Measurements from ENCODE around the gene MGAT3. TPM values are rescaled to one million over a fixed set of nuclear protein-coding genes. Genes with fewer than 3 reads are reported as not detected.

MGAT3 gene
- total RNA-seq, 1 experiment from 2014 or later: 0.20 TPM

DNA sequence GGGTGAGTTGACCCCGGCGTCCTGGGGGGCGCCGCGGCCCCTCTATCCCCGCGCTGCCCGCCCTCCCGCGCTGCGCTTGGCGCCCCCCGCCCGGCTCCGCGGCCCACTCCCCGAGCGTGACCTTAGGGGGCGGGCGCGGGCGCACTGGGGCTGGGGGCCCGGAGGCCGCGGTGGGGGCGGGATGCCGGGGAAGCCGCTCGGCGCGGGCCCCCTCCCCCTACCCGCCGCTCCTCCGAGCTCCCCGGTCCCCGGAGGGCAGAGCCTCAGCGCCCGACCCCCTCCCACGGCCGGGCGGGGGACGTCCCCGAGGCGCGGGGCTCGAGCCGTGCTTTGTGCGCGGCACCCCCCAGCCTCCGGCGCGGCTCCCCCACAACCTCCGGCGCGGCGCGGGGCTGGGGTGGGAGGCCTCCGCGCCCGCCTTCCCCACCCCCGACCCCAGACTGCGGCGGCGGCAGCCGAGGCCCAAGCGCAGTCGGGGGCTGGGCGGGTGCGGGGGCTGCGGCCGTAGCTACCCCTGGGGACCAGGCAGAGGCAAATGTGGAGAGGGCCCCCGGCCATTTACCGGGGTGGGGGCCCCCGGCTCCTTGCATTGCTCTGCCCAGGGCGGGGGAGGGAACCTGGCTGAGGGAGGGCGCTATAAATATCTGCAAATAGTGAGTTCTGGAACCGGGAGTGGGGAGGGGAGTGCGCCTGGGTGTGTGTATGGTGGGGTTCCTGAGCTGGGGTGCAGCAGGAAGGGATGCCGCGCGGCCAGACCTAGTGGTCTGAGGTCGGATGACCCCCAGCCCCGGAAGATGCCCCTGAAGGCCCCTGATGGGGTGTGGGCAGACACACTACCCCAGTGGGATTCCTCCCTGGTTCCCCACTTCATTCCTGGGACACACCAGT, 988 bp downstream of the MGAT3 start:
- DNase-seq (ENCODE audit: low read depth, low spot score): no peak
- intact Hi-C loops (cut with micrococcal nuclease): no loop called here
- Histone ChIP-seq H3K9me2 (ENCODE audit: insufficient read depth) (no peaks in the 10 kb centered on the region), H3K27ac (ENCODE audit: low read depth, low read length) (no peak overlapping the region), H3K9ac (ENCODE audit: low read length) (no peak overlapping the region), H4K20me1 (ENCODE audit: insufficient read depth) (no peaks in the 10 kb centered on the region), H3K27me3 (ENCODE audit: insufficient read depth, low read length) (no peaks in the 10 kb centered on the region), H3K79me2 (ENCODE audit: insufficient read depth, low read length) (no peaks in the 10 kb centered on the region), H3K9me3 (ENCODE audit: control insufficient read depth in 1 of 2, insufficient read depth in 1 of 2, low read depth in 1 of 2, low read length in 2 of 2) (no peaks in the 10 kb centered on the region), H3K4me2 (ENCODE audit: low read length) (no peak overlapping the region), H3K4me3 (replicated peaks in 1 of 2; ENCODE audit: low read depth in 1 of 2, low read length in 2 of 2) (no peak overlapping the region), H2AFZ (ENCODE audit: low read depth, low read length, poor library complexity, severe bottlenecking) (no peak overlapping the region), H3K36me3 (ENCODE audit: control insufficient read depth in 1 of 2, insufficient read depth in 2 of 2, low read length in 2 of 2) (no peaks in the 10 kb centered on the region), H3K4me1 (ENCODE audit: control insufficient read depth in 1 of 2, insufficient read depth in 2 of 2, low read length in 2 of 2) (peaks cover 4 to 8% of the 10 kb centered on the region in 2 experiments; a peak in 2 of 4 replicates)
- no peak for ATAC-seq
- TF ChIP-seq, protein P1, sequence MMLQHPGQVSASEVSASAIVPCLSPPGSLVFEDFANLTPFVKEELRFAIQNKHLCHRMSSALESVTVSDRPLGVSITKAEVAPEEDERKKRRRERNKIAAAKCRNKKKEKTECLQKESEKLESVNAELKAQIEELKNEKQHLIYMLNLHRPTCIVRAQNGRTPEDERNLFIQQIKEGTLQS (IDR thresholded peaks at IDR 0.05): no peak
- TF ChIP-seq, protein P2, sequence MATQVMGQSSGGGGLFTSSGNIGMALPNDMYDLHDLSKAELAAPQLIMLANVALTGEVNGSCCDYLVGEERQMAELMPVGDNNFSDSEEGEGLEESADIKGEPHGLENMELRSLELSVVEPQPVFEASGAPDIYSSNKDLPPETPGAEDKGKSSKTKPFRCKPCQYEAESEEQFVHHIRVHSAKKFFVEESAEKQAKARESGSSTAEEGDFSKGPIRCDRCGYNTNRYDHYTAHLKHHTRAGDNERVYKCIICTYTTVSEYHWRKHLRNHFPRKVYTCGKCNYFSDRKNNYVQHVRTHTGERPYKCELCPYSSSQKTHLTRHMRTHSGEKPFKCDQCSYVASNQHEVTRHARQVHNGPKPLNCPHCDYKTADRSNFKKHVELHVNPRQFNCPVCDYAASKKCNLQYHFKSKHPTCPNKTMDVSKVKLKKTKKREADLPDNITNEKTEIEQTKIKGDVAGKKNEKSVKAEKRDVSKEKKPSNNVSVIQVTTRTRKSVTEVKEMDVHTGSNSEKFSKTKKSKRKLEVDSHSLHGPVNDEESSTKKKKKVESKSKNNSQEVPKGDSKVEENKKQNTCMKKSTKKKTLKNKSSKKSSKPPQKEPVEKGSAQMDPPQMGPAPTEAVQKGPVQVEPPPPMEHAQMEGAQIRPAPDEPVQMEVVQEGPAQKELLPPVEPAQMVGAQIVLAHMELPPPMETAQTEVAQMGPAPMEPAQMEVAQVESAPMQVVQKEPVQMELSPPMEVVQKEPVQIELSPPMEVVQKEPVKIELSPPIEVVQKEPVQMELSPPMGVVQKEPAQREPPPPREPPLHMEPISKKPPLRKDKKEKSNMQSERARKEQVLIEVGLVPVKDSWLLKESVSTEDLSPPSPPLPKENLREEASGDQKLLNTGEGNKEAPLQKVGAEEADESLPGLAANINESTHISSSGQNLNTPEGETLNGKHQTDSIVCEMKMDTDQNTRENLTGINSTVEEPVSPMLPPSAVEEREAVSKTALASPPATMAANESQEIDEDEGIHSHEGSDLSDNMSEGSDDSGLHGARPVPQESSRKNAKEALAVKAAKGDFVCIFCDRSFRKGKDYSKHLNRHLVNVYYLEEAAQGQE (IDR thresholded peaks at IDR 0.05; ENCODE audit: low read depth): no peak
- TF ChIP-seq EZH2phosphoT487 (IDR thresholded peaks at IDR 0.05; ENCODE audit: borderline replicate concordance) (no peak), RAD21 (IDR thresholded peaks at IDR 0.05; ENCODE audit: low read depth) (no peak), TCF7L2 (IDR thresholded peaks at IDR 0.05; ENCODE audit: borderline replicate concordance, extremely low read depth, insufficient read depth, insufficient read length) (no peak), CBX3 (IDR thresholded peaks at IDR 0.05; ENCODE audit: low read depth) (no peak), ELF1 (IDR thresholded peaks at IDR 0.05; ENCODE audit: borderline replicate concordance, low read depth) (no peak), SRF (IDR thresholded peaks at IDR 0.05; ENCODE audit: low read depth) (no peak), CTCF (IDR thresholded peaks at IDR 0.05 in 2 of 3, conservative IDR thresholded peaks at IDR 0.05 in 1 of 3; ENCODE audit: borderline replicate concordance in 1 of 3, insufficient read depth in 1 of 3, low read depth in 2 of 3, low read length in 2 of 3) (no peak), ZNF274 (IDR thresholded peaks at IDR 0.05; ENCODE audit: low read depth, low read length) (no peak), FOSL1 (IDR thresholded peaks at IDR 0.05; ENCODE audit: low read depth) (no peak)
- BruUV-seq (replicated peaks): no TSS peak
- ChIA-PET CTCF (no interaction called here), RAD21 (ENCODE audit: low non-redundant PET in 1 of 2, low total read pairs in 2 of 2, uncharacterized antibody in 2 of 2, unreplicated experiment in 2 of 2) (no interaction called here), POLR2A (no interaction called here)

All from HCT116 (cell line).